ENCODE data around the gene TNFRSF1B.

DNA sequence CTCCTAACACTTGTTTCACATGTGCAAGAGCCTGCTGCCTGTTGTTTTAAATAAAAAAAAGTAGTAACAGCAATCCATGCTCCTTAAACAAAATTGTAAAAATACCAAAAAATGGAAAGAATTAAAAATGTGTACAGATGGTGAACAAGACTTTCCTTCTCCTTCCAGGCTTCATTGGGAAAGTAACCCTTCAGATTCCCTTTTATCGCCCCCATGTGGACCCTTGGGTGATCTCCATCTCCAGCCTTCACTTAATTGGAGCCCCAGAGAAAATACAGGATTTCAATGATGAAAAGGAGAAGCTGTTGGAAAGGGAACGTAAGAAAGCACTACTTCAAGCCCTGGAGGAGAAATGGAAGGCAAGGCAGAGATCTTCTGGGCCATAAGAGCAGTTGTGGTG, 77.3 kb downstream of the TNFRSF1B start:
- TF ChIP-seq, protein P1, sequence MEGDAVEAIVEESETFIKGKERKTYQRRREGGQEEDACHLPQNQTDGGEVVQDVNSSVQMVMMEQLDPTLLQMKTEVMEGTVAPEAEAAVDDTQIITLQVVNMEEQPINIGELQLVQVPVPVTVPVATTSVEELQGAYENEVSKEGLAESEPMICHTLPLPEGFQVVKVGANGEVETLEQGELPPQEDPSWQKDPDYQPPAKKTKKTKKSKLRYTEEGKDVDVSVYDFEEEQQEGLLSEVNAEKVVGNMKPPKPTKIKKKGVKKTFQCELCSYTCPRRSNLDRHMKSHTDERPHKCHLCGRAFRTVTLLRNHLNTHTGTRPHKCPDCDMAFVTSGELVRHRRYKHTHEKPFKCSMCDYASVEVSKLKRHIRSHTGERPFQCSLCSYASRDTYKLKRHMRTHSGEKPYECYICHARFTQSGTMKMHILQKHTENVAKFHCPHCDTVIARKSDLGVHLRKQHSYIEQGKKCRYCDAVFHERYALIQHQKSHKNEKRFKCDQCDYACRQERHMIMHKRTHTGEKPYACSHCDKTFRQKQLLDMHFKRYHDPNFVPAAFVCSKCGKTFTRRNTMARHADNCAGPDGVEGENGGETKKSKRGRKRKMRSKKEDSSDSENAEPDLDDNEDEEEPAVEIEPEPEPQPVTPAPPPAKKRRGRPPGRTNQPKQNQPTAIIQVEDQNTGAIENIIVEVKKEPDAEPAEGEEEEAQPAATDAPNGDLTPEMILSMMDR (IDR thresholded peaks at IDR 0.05) = no peak
- TF ChIP-seq POLR2A (IDR thresholded peaks at IDR 0.05) (no peak), POLR2AphosphoS5 (IDR thresholded peaks at IDR 0.05) (no peak), EP300 (IDR thresholded peaks at IDR 0.05) (no peak)
